ENCODE results near the gene KLHL22.
"Not testable (repeated sequence)": the region's sequence is repeated elsewhere in the genome, so short reads cannot be mapped to it uniquely, and the experiment has no call there.

- TF ChIP-seq POLR2AphosphoS5, POU2F2, POLR2A, TAF1 (IDR thresholded peaks at IDR 0.05; ENCODE audit: low read depth, low read length): not testable (repeated sequence)
These were observed 79.9 kb downstream of the KLHL22 start for GRCh38 chr22:20415699-20416098.
